HG03575 (cell line): Measurements from ENCODE around the gene TAF15.

Experiments used
- ATAC-seq: cut with Tn5 transposase; IDR thresholded peaks from one replicate; pipeline ENCODE4 v1.9.1; 2021; ENCODE audit not compliant: unreplicated experiment, insufficient number of reproducible peaks, low FRiP score; ENCODE audit errors: extremely low read depth

The TAF15 gene

GRCh38 chr17:35809855-35810461, 674 bp downstream of the TAF15 start:
- ATAC-seq = no peak

- ATAC-seq = no peak
Measured at GRCh38 chr17:35811759-35812158, 2.5 kb downstream of the TAF15 start.

- ATAC-seq = no peak
Measured at GRCh38 chr17:35812456-35812855, 3.2 kb downstream of the TAF15 start.

- ATAC-seq = no peak
Measured at GRCh38 chr17:35816723-35817122, 7.4 kb downstream of the TAF15 start.

- ATAC-seq = no peak
Measured at GRCh38 chr17:35817196-35817595, 7.9 kb downstream of the TAF15 start.

GRCh38 chr17:35819455-35819854, 10.2 kb downstream of the TAF15 start:
- no peak for ATAC-seq

- no peak for ATAC-seq
Measured at GRCh38 chr17:35821308-35821707, 12.0 kb downstream of the TAF15 start.

GRCh38 chr17:35825206-35825605, 15.9 kb downstream of the TAF15 start:
- no peak for ATAC-seq

GRCh38 chr17:35841101-35841500, 31.8 kb downstream of the TAF15 start:
- no peak for ATAC-seq

GRCh38 chr17:35841505-35841904, 32.2 kb downstream of the TAF15 start:
- ATAC-seq = no peak

GRCh38 chr17:35842239-35842638, 33.0 kb downstream of the TAF15 start:
- ATAC-seq = no peak

GRCh38 chr17:35843698-35844097, 34.4 kb downstream of the TAF15 start:
- ATAC-seq = no peak

GRCh38 chr17:35844547-35844946, 35.3 kb downstream of the TAF15 start:
- ATAC-seq = no peak

GRCh38 chr17:35846055-35846809, 36.9 kb downstream of the TAF15 start:
- ATAC-seq = no peak

GRCh38 chr17:35847006-35847405, 37.7 kb downstream of the TAF15 start:
- ATAC-seq = no peak

GRCh38 chr17:35847633-35848373, 38.5 kb downstream of the TAF15 start:
- no peak for ATAC-seq

GRCh38 chr17:35849469-35850348, 40.4 kb downstream of the TAF15 start:
- ATAC-seq = no peak

- ATAC-seq = no peak
Measured at GRCh38 chr17:35855965-35856364, 46.7 kb downstream of the TAF15 start.

- no peak for ATAC-seq
Measured at GRCh38 chr17:35856603-35857002, 47.3 kb downstream of the TAF15 start.
